Suprapubic skin (tissue), 4 donors: Measurements from ENCODE around the gene CSF1R. TPM values are rescaled to one million over a fixed set of nuclear protein-coding genes. Genes with fewer than 3 reads are reported as not detected.

Experiments
- DNase-seq, 2 donors: peaks; one replicate each; pipeline ENCODE4 v3.0.0-alpha.2; 2019; ENCODE audit warnings: low spot score in 2 of 2
- H3K27ac ChIP-seq: fragments of 200-600 bp; sonication (generic); one replicate; pipeline ENCODE4 v1.5.1; 2019
- H3K27me3 ChIP-seq: fragments of 200-600 bp; sonication (generic); one replicate; pipeline ENCODE4 v1.5.1; 2019
- H3K36me3 ChIP-seq: fragments of 200-600 bp; sonication (generic); one replicate; pipeline ENCODE4 v1.5.1; 2019
- H3K4me1 ChIP-seq: fragments of 200-600 bp; sonication (generic); one replicate; pipeline ENCODE4 v1.5.1; 2019
- H3K4me3 ChIP-seq: fragments of 200-600 bp; sonication (generic); one replicate; pipeline ENCODE4 v1.5.1; 2019; ENCODE audit warnings: mild to moderate bottlenecking
- H3K9me3 ChIP-seq: fragments of 200-600 bp; sonication (generic); one replicate; pipeline ENCODE4 v1.5.1; 2019
- CTCF ChIP-seq, 2 donors: fragments of 200-600 bp in 1 of 2; fragments of 450-650 bp in 1 of 2; sonication (generic) in 1 of 2; IDR thresholded peaks; one replicate each; pipeline ENCODE4 v1.5.1; 2016 to 2019; ENCODE audit warnings: antibody characterized with exemption in 2 of 2, mild to moderate bottlenecking in 1 of 2, moderate library complexity in 1 of 2
- EP300 ChIP-seq: sonication (generic); formaldehyde crosslinking; IDR thresholded peaks from one replicate; pipeline ENCODE4 v1.6.1; 2017; ENCODE audit warnings: antibody characterized with exemption
- POLR2A ChIP-seq, 2 donors: fragments of 450-650 bp; IDR thresholded peaks; one replicate each; pipeline ENCODE4 v1.6.1; 2017; ENCODE audit warnings: antibody characterized with exemption in 2 of 2, mild to moderate bottlenecking in 2 of 2, moderate library complexity in 2 of 2
- POLR2AphosphoS5 ChIP-seq, 3 donors: sonication (generic); formaldehyde crosslinking; IDR thresholded peaks; one replicate each; pipeline ENCODE4 v1.6.1; 2017; ENCODE audit warnings: antibody characterized with exemption in 3 of 3
- WGBS: methylation state at CpG from one replicate; pipeline ENCODE4 v1.1.5; 2018; 5-methylcytosine and 5-hydroxymethylcytosine counted together
- total RNA-seq, 4 donors: library from RNA; depleted of rRNA; stranded (reverse); fragments of >200 nt; gene quantifications; one replicate each; pipeline ENCODE4 v1.1.0, GENCODE V29; 2016

The CSF1R gene
- total RNA-seq, 4 donors from 2014 or later, result 9.9 to 39.7 (median 19.7) TPM

GRCh38 chr5:150014456-150014855 lies 71.9 kb downstream of the CSF1R start:
- Histone ChIP-seq H3K9me3 (no peaks in the 10 kb centered on the region), H3K4me1 (no peaks in the 10 kb centered on the region), H3K4me3 (no peak overlapping the region), H3K36me3 (peaks cover 84% of the 10 kb centered on the region), H3K27me3 (no peaks in the 10 kb centered on the region), H3K27ac (no peak overlapping the region)
- no peak for DNase-seq
- WGBS, result 96% methylated on average over 3 of the region's 3 CpGs
- no peak for TF ChIP-seq POLR2AphosphoS5 (IDR thresholded peaks at IDR 0.05)
- no peak for TF ChIP-seq CTCF (IDR thresholded peaks at IDR 0.05)
- no peak for TF ChIP-seq POLR2A (IDR thresholded peaks at IDR 0.05)
- no peak for TF ChIP-seq EP300

- no peaks in the 10 kb centered on the region for H3K9me3 ChIP-seq
- 95% methylated on average over 4 of the region's 4 CpGs for WGBS
These were observed 72.4 kb downstream of the CSF1R start for GRCh38 chr5:150013931-150014330.

GRCh38 chr5:150009671-150010387 lies 76.5 kb downstream of the CSF1R start:
- no peak for DNase-seq
- Histone ChIP-seq H3K9me3 (no peaks in the 10 kb centered on the region), H3K36me3 (peaks cover 81% of the 10 kb centered on the region), H3K27me3 (no peaks in the 10 kb centered on the region), H3K4me1 (no peaks in the 10 kb centered on the region), H3K27ac (no peak overlapping the region), H3K4me3 (no peak overlapping the region)
- TF ChIP-seq CTCF (IDR thresholded peaks at IDR 0.05), result no peak
- TF ChIP-seq POLR2A (IDR thresholded peaks at IDR 0.05), result no peak
- TF ChIP-seq EP300, result no peak
- TF ChIP-seq POLR2AphosphoS5 (IDR thresholded peaks at IDR 0.05), result no peak
- 84% methylated on average over 6 of the region's 6 CpGs for WGBS

More at GRCh38 chr5:150013931-150014330, 72.4 kb downstream of the CSF1R start:
- Histone ChIP-seq H3K4me3 (no peak overlapping the region), H3K36me3 (peaks cover 80% of the 10 kb centered on the region), H3K27ac (no peak overlapping the region), H3K27me3 (no peaks in the 10 kb centered on the region), H3K4me1 (no peaks in the 10 kb centered on the region)
- no peak for DNase-seq
- TF ChIP-seq CTCF (IDR thresholded peaks at IDR 0.05) (no peak), EP300 (no peak), POLR2AphosphoS5 (IDR thresholded peaks at IDR 0.05) (no peak), POLR2A (IDR thresholded peaks at IDR 0.05) (no peak)

GRCh38 chr5:150007050-150007449 lies 79.3 kb downstream of the CSF1R start:
- H3K9me3 ChIP-seq, result no peaks in the 10 kb centered on the region
- no peak overlapping the region for H3K4me3 ChIP-seq
- peaks cover 58% of the 10 kb centered on the region for H3K36me3 ChIP-seq
- H3K4me1 ChIP-seq, result peaks cover 18% of the 10 kb centered on the region
- H3K27me3 ChIP-seq, result no peaks in the 10 kb centered on the region
- TF ChIP-seq POLR2AphosphoS5 (IDR thresholded peaks at IDR 0.05) (no peak), CTCF (IDR thresholded peaks at IDR 0.05) (no peak), EP300 (no peak), POLR2A (IDR thresholded peaks at IDR 0.05) (no peak)
- no peak for DNase-seq
- no peak overlapping the region for H3K27ac ChIP-seq

- Histone ChIP-seq H3K36me3 (peaks cover 53% of the 10 kb centered on the region), H3K27ac (no peak overlapping the region), H3K9me3 (no peaks in the 10 kb centered on the region), H3K27me3 (no peaks in the 10 kb centered on the region), H3K4me1 (peaks cover 25% of the 10 kb centered on the region), H3K4me3 (no peak overlapping the region)
- 89% methylated on average over 4 of the region's 4 CpGs for WGBS
- TF ChIP-seq EP300, result no peak
- TF ChIP-seq POLR2A (IDR thresholded peaks at IDR 0.05), result no peak
- DNase-seq, result no peak
These were observed 80.0 kb downstream of the CSF1R start for GRCh38 chr5:150006318-150006717.

Other genes with a start within 250 kb of the CSF1R start
- 1 to 10 TPM in 3 of 4 donors, under 1 TPM in 1; 0.17 to 2.9 (median 1.3) TPM for gene PDE6A, start 141.8 kb downstream of the CSF1R start, total RNA-seq
- 10 to 100 TPM; 29.9 to 62.2 (median 46.0) TPM for gene SLC26A2, start 125.8 kb downstream of the CSF1R start, total RNA-seq
- gene TIGD6, start 85.9 kb downstream of the CSF1R start, total RNA-seq, result 1 to 10 TPM; 3.5 to 6.0 (median 4.5) TPM
- 10 to 100 TPM; 28.8 to 59.3 (median 31.4) TPM for gene HMGXB3, start 85.8 kb downstream of the CSF1R start, total RNA-seq
- 10 to 100 TPM; 23.8 to 51.4 (median 43.9) TPM for gene PDGFRB, start 69.3 kb upstream of the CSF1R start, total RNA-seq
- gene CDX1, start 80.2 kb upstream of the CSF1R start, total RNA-seq, result under 1 TPM in 2 of 4 donors, not detected in 2; 0.26 to 0.76 TPM
- not detected for gene SLC6A7, start 103.5 kb upstream of the CSF1R start, total RNA-seq
- under 1 TPM in 2 of 4 donors, not detected in 2; 0.26 to 0.64 TPM for gene CAMK2A, start 203.2 kb upstream of the CSF1R start, total RNA-seq
- gene ARSI, start 216.4 kb upstream of the CSF1R start, total RNA-seq, result 1 to 10 TPM; 2.7 to 5.4 (median 3.9) TPM